PC-9 (cell line): ENCODE results near the gene USH1C. TPM values are rescaled to one million over a fixed set of nuclear protein-coding genes. Genes with fewer than 3 reads are reported as not detected.

Source experiments
- BruUV-seq: library from RNA; stranded (reverse); fragments of 400-500 nt; replicated peaks from 2 replicates; lab custom pipeline; 2021; lab: Mats Ljungman, UMichigan
- CTCF ChIA-PET: fragments of 300-600 bp; sonication (Branson Sonifier 250); formaldehyde crosslinking; loops from one replicate; lab custom pipeline; 2022; ENCODE audit warnings: antibody characterized with exemption; lab: Charles Lee
- POLR2A ChIA-PET: fragments of 300-600 bp; sonication (Branson Sonifier 250); formaldehyde crosslinking; loops from one replicate; lab custom pipeline; 2022; ENCODE audit warnings: antibody characterized with exemption; ENCODE audit not compliant: unreplicated experiment; lab: Charles Lee
- DNase-seq, 2 experiments: peaks; one replicate each; pipeline versions ENCODE4 v3.0.0 to v3.0.0-alpha.2; 2015 to 2022; ENCODE audit warnings: mixed read lengths in 1 of 2
- H2AFZ ChIP-seq: fragments of 200-600 bp; sonication (generic); 2 replicates; pipeline ENCODE4 v1.8.1; 2017; ENCODE audit warnings: antibody characterized with exemption
- H3F3A ChIP-seq: fragments of 200-600 bp; sonication (generic); 2 replicates; pipeline ENCODE4 v1.8.1; 2017; ENCODE audit warnings: antibody characterized with exemption, mild to moderate bottlenecking, low read depth; ENCODE audit not compliant: insufficient read depth
- H3K27ac ChIP-seq: fragments of 200-600 bp; sonication (generic); 2 replicates; pipeline ENCODE4 v1.6.1; 2016; ENCODE audit warnings: mixed run types
- H3K27me3 ChIP-seq: fragments of 200-600 bp; sonication (generic); 2 replicates; pipeline ENCODE4 v1.6.1; 2016; ENCODE audit warnings: low read depth, mixed run types; ENCODE audit not compliant: insufficient read depth
- H3K36me3 ChIP-seq: fragments of 200-600 bp; sonication (generic); 2 replicates; pipeline ENCODE4 v1.6.1; 2016; ENCODE audit warnings: low read depth, mixed run types
- H3K4me1 ChIP-seq: fragments of 200-600 bp; sonication (generic); replicated peaks from 2 replicates; pipeline ENCODE4 v1.6.1; 2016; ENCODE audit warnings: mixed run types; ENCODE audit not compliant: insufficient read depth
- H3K4me2 ChIP-seq: fragments of 200-600 bp; sonication (generic); 2 replicates; pipeline ENCODE4 v1.6.1; 2017; ENCODE audit warnings: mixed run types
- H3K4me3 ChIP-seq: fragments of 200-600 bp; sonication (generic); 2 replicates; pipeline ENCODE4 v1.6.1; 2016; ENCODE audit warnings: mixed run types
- H3K79me2 ChIP-seq: fragments of 200-600 bp; sonication (generic); 2 replicates; pipeline ENCODE4 v1.6.1; 2017; ENCODE audit warnings: low read depth, mixed run types
- H3K9me2 ChIP-seq: fragments of 200-600 bp; sonication (generic); 2 replicates; pipeline ENCODE4 v1.8.1; 2017; ENCODE audit warnings: mild to moderate bottlenecking; ENCODE audit not compliant: insufficient read depth
- H3K9me3 ChIP-seq: fragments of 200-600 bp; sonication (generic); 2 replicates; pipeline ENCODE4 v1.8.1; 2016; ENCODE audit warnings: low read depth; ENCODE audit not compliant: insufficient read depth
- H4K20me1 ChIP-seq: fragments of 200-600 bp; sonication (generic); 2 replicates; pipeline ENCODE4 v1.8.1; 2017; ENCODE audit not compliant: insufficient read depth
- EZH2 ChIP-seq: fragments of 200-600 bp; sonication (generic); IDR thresholded peaks from 2 replicates; pipeline ENCODE4 v1.8.0; 2017; ENCODE audit warnings: antibody characterized with exemption, low read depth
- intact Hi-C: fragments of 100-400 bp; cut with micrococcal nuclease; formaldehyde crosslinking; loops from one replicate; pipeline ENCODE4 v1.10.0; 2022; ENCODE audit not compliant: unreplicated experiment
- total RNA-seq: library from RNA; stranded (reverse); gene quantifications from 2 replicates; pipeline ENCODE4 v1.2.3, GENCODE V29; 2021
- TF ChIP-seq, protein P1 (sequence below): fragments of 200-600 bp; sonication (generic); conservative IDR thresholded peaks from 2 replicates; pipeline ENCODE4 v1.6.1; 2017; ENCODE audit warnings: mixed run types, antibody characterized with exemption, mild to moderate bottlenecking, moderate library complexity

The USH1C gene
- total RNA-seq, 1 experiment from 2014 or later, result not detected

GRCh38 chr11:17521106-17521900 lies 22.9 kb downstream of the USH1C start:
- intact Hi-C loops, result no loop called here
- Histone ChIP-seq H3K4me3 (no peak overlapping the region), H3K9me2 (no peaks in the 10 kb centered on the region), H3K27ac (no peak overlapping the region), H3K36me3 (no peaks in the 10 kb centered on the region), H3K9me3 (no peaks in the 10 kb centered on the region), H3K4me2 (no peak overlapping the region), H3F3A (no peaks in the 10 kb centered on the region), H2AFZ (no peak overlapping the region), H4K20me1 (no peaks in the 10 kb centered on the region), H3K27me3 (peaks cover 59% of the 10 kb centered on the region), H3K4me1 (no peaks in the 10 kb centered on the region), H3K79me2 (no peaks in the 10 kb centered on the region)
- POLR2A ChIA-PET, result no interaction called here
- BruUV-seq, result no TSS peak
- DNase-seq, result no peak
- no peak for TF ChIP-seq EZH2
- CTCF ChIA-PET, result no interaction called here

DNA sequence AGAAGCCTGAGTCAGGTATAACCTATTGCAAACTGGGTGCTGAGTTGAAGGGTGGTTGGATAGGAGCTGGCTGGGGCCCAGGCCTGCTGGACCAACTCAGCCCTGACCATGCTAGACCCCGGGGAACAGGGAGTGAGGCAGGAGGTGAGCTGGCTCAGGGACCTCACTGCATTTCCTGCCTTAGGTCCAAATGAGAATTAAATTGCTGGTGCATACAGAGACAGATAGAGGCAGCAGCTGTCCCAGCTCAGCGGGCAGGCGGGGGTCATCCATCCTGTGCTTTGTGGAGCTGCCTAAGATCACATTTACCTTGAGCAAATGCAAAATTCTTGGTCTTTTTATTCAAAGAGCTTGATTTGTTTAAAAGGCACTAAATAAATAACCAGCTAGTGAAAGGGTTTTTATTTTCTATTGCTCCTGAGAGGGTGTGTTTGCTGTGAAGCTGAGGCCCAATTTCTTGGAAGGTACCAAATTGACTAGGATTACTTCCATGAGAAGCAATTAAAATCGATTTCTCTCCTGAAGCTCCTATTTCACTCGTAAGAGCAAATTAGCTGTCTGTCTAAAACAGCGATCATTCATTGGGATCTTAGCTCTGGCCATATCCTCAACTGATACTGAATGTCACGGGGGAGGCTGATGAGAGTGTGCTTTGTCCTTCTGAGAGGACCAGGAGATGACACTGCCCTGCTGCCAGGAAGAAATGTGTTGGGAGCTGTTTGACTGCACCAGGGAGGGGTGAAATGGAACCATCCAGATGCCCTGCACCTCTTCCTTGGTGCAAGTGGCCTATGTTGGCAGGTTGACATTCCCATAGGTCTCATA lies 24.9 kb downstream of the USH1C start:
- Histone ChIP-seq H3K27ac (no peak overlapping the region), H3K4me1 (no peaks in the 10 kb centered on the region), H3K9me2 (no peaks in the 10 kb centered on the region), H3F3A (no peaks in the 10 kb centered on the region), H3K9me3 (no peaks in the 10 kb centered on the region), H4K20me1 (no peaks in the 10 kb centered on the region), H3K36me3 (no peaks in the 10 kb centered on the region), H3K27me3 (peaks cover 50% of the 10 kb centered on the region), H2AFZ (no peak overlapping the region), H3K4me2 (no peak overlapping the region), H3K79me2 (no peaks in the 10 kb centered on the region), H3K4me3 (no peak overlapping the region)
- no peak for DNase-seq
- CTCF ChIA-PET, result interaction anchor here (0.7 kb wide), 1 partner anchor 11 kb away, joined by 4 read pairs; no protein-coding TSS in a partner anchor
- intact Hi-C loops, result no loop called here
- TF ChIP-seq, protein P1, sequence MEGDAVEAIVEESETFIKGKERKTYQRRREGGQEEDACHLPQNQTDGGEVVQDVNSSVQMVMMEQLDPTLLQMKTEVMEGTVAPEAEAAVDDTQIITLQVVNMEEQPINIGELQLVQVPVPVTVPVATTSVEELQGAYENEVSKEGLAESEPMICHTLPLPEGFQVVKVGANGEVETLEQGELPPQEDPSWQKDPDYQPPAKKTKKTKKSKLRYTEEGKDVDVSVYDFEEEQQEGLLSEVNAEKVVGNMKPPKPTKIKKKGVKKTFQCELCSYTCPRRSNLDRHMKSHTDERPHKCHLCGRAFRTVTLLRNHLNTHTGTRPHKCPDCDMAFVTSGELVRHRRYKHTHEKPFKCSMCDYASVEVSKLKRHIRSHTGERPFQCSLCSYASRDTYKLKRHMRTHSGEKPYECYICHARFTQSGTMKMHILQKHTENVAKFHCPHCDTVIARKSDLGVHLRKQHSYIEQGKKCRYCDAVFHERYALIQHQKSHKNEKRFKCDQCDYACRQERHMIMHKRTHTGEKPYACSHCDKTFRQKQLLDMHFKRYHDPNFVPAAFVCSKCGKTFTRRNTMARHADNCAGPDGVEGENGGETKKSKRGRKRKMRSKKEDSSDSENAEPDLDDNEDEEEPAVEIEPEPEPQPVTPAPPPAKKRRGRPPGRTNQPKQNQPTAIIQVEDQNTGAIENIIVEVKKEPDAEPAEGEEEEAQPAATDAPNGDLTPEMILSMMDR, result no peak
- TF ChIP-seq EZH2, result no peak
- no TSS peak for BruUV-seq
- POLR2A ChIA-PET, result no interaction called here

DNA sequence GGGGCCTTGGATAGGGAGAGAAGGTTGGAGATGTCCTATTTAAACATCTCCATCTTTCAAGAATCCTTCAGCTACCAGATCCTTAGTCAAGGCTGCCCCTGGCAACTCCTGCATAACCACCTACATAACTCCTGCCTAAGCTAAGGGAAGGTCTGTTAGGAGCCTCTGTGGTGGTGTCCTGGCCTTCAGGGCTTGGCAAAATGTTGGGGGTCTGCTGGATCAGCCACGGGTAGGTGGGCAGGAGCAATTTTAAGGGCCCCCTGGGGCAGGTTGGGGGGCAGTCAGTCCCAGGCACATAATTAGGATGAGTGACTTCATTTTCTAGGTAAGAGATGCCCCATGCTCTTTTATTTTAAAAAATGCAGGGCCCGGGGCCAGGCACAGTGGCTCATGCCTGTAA lies 25.9 kb downstream of the USH1C start:
- Histone ChIP-seq H3K4me1 (no peaks in the 10 kb centered on the region), H3K4me3 (no peak overlapping the region), H3K36me3 (no peaks in the 10 kb centered on the region), H3K79me2 (no peaks in the 10 kb centered on the region), H2AFZ (no peak overlapping the region), H3K4me2 (no peak overlapping the region), H3K27me3 (peaks cover 46% of the 10 kb centered on the region), H3F3A (no peaks in the 10 kb centered on the region), H3K9me2 (no peaks in the 10 kb centered on the region), H3K9me3 (no peaks in the 10 kb centered on the region), H3K27ac (no peak overlapping the region), H4K20me1 (no peaks in the 10 kb centered on the region)
- CTCF ChIA-PET, result no interaction called here
- TF ChIP-seq, protein P1, result no peak
- TF ChIP-seq EZH2, result no peak
- DNase-seq, result no peak
- BruUV-seq, result no TSS peak
- POLR2A ChIA-PET, result no interaction called here
- intact Hi-C loops, result no loop called here
